ENCODE measurements around the gene GABRG3.

GABRG3 gene

DNA sequence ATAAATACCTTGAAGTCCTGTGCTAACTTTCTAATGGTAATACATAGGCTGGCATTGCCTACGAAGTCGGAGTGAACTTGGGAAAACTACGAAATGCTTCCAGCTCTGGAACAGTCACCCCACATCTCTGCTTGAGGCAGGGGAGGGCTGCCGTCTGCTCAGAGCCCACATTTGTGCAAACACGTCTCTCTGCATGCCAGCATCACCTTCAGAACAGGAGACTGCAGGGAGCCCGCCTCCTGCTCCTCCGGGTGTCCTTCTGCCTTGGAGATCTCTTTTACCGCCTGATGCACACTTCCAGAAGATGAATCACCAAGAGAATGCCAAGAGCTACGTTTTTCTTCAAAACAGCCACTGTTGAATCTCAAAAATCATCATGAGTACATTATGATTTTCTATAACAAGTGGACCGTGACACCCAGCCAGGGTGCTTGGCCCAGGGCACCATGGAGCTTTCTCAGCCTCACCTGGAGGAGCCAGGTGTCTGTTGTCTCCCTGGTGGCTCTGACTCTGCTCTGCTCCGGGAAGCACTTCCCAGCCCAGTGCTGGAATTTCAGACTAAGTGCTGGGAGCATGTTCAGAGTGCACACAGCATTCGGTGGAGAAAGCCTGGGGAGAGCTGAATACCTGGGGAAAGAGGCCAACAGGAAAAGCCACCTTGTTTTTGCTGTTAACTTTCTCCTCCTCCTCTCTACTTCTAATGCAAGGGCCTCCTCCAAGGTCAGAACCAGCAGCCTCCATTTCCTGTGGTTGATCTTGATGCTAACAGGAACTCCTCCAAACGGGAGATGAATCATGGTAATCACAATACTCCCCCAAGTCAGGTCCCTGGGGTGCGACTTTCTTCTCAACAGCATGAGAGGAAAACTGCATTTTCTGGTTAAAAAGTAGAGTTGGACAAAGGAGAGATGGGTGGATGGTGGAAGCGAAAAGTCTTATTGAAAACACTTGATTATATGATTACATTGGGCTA lies 467.7 kb downstream of the GABRG3 start:
- no peak for TF ChIP-seq SIN3A (IDR thresholded peaks at IDR 0.05; ENCODE audit: borderline replicate concordance, insufficient read depth, low read length)
- TF ChIP-seq POLR2AphosphoS5 (IDR thresholded peaks at IDR 0.05; ENCODE audit: low read depth, low read length): no peak
- no peak for TF ChIP-seq TAF1 (IDR thresholded peaks at IDR 0.05; ENCODE audit: borderline replicate concordance, insufficient read depth, low read length)
- TF ChIP-seq, protein P1, sequence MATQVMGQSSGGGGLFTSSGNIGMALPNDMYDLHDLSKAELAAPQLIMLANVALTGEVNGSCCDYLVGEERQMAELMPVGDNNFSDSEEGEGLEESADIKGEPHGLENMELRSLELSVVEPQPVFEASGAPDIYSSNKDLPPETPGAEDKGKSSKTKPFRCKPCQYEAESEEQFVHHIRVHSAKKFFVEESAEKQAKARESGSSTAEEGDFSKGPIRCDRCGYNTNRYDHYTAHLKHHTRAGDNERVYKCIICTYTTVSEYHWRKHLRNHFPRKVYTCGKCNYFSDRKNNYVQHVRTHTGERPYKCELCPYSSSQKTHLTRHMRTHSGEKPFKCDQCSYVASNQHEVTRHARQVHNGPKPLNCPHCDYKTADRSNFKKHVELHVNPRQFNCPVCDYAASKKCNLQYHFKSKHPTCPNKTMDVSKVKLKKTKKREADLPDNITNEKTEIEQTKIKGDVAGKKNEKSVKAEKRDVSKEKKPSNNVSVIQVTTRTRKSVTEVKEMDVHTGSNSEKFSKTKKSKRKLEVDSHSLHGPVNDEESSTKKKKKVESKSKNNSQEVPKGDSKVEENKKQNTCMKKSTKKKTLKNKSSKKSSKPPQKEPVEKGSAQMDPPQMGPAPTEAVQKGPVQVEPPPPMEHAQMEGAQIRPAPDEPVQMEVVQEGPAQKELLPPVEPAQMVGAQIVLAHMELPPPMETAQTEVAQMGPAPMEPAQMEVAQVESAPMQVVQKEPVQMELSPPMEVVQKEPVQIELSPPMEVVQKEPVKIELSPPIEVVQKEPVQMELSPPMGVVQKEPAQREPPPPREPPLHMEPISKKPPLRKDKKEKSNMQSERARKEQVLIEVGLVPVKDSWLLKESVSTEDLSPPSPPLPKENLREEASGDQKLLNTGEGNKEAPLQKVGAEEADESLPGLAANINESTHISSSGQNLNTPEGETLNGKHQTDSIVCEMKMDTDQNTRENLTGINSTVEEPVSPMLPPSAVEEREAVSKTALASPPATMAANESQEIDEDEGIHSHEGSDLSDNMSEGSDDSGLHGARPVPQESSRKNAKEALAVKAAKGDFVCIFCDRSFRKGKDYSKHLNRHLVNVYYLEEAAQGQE (IDR thresholded peaks at IDR 0.05; ENCODE audit: insufficient read depth in 1 of 2, low read depth in 2 of 2, low read length in 2 of 2): no peak
- TF ChIP-seq FOXP2 (optimal IDR thresholded peaks at IDR 0.05; ENCODE audit: borderline replicate concordance, extremely low read depth, extremely low read length, insufficient read depth): no peak

DNA sequence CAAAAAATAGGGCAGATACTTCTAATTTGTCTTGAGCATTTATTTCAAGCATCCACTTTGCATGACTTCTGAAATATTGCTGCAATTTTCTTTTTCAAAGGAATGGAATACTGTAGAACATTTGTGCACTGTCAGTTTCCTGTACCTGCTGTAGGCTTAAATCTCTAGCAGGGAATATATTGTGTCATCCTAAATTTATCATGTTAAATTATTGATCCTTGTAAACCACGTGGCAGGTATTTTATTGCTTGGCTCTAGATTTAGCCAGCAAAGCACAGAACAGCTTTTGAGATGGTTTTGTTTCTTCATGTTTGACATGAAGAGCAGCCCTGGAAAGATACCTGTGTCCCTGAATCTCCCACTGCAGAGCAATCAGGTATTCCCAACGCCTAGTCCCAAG lies 470.1 kb downstream of the GABRG3 start:
- no peak for TF ChIP-seq SIN3A (IDR thresholded peaks at IDR 0.05; ENCODE audit: borderline replicate concordance, insufficient read depth, low read length)
- TF ChIP-seq FOXP2 (optimal IDR thresholded peaks at IDR 0.05; ENCODE audit: borderline replicate concordance, extremely low read depth, extremely low read length, insufficient read depth): no peak
- TF ChIP-seq, protein P1 (IDR thresholded peaks at IDR 0.05; ENCODE audit: insufficient read depth in 1 of 2, low read depth in 2 of 2, low read length in 2 of 2): no peak
- TF ChIP-seq TAF1 (IDR thresholded peaks at IDR 0.05; ENCODE audit: borderline replicate concordance, insufficient read depth, low read length): no peak

DNA sequence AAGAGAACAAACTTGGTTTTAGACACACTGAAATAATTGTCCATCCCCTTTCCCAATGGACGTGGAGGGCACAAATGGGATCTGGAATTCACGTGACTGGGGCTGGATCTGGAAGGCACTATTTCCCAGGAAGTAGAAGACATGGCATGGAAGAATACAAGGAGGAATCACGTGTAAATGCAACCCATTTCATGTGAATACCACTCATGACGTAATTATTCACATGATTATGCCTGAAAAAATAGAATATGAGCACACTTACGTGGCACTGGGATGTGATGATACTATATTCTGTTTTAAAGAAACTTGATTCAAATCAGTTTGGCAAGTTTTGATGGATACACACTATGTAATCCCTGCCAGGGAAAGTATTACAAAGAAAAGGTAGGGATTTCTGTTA lies 477.3 kb downstream of the GABRG3 start:
- TF ChIP-seq SIN3A (IDR thresholded peaks at IDR 0.05; ENCODE audit: borderline replicate concordance, insufficient read depth, low read length) (no peak), POLR2AphosphoS5 (IDR thresholded peaks at IDR 0.05; ENCODE audit: low read depth, low read length) (no peak), TAF1 (IDR thresholded peaks at IDR 0.05; ENCODE audit: borderline replicate concordance, insufficient read depth, low read length) (no peak), FOXP2 (optimal IDR thresholded peaks at IDR 0.05; ENCODE audit: borderline replicate concordance, extremely low read depth, extremely low read length, insufficient read depth) (no peak)
- TF ChIP-seq, protein P1 (IDR thresholded peaks at IDR 0.05; ENCODE audit: insufficient read depth in 1 of 2, low read depth in 2 of 2, low read length in 2 of 2): no peak

DNA sequence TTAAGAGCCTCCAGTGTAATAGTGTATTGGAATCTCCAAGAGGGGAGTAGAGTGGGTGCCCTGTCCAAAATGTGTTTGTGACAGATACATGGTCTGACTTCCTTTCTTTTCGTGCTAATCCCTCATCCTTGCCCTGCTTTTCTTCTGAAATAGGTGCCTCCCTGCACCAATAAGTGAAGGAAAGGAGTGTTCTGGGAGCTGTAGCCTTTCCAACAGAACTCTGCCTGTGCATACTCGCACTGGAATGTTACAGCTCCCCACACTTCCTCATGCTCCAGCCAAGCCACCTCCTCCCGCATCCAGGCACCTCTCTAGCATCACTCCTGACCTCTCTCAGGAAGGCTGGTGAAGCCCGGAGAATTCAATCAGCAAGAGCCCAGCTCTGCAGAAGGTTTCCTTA lies 478.0 kb downstream of the GABRG3 start:
- TF ChIP-seq SIN3A (IDR thresholded peaks at IDR 0.05; ENCODE audit: borderline replicate concordance, insufficient read depth, low read length) (no peak), POLR2AphosphoS5 (IDR thresholded peaks at IDR 0.05; ENCODE audit: low read depth, low read length) (no peak), FOXP2 (optimal IDR thresholded peaks at IDR 0.05; ENCODE audit: borderline replicate concordance, extremely low read depth, extremely low read length, insufficient read depth) (no peak), TAF1 (IDR thresholded peaks at IDR 0.05; ENCODE audit: borderline replicate concordance, insufficient read depth, low read length) (no peak)
- TF ChIP-seq, protein P1 (IDR thresholded peaks at IDR 0.05; ENCODE audit: insufficient read depth in 1 of 2, low read depth in 2 of 2, low read length in 2 of 2): no peak

All from PFSK-1 (cell line).